Kidney (tissue), 14 donors: ENCODE measurements around the gene TRPM3. TPM values are rescaled to one million over a fixed set of nuclear protein-coding genes. Genes with fewer than 3 reads are reported as not detected.

Experiments used
- DNase-seq, 5 donors: peaks; one replicate each; pipeline ENCODE4 v3.0.0-alpha.2; 2013 to 2020
- FAIRE-seq: peaks from 2 replicates; lab custom pipeline; 2012; peaks lifted over from hg19 to GRCh38; lab: Jason Lieb, UNC
- H3K27ac ChIP-seq, 2 donors: one replicate each; pipeline ENCODE4 v1.7.0; 2013; ENCODE audit warnings: low read depth in 2 of 2, low read length in 2 of 2, inconsistent platforms in 1 of 2
- H3K27me3 ChIP-seq: one replicate; pipeline ENCODE4 v1.7.1; 2013; ENCODE audit warnings: low read length, inconsistent platforms; ENCODE audit not compliant: control insufficient read depth, insufficient read depth
- H3K36me3 ChIP-seq, 3 donors: one replicate each; pipeline versions ENCODE4 v1.7.0 to v1.7.1; 2013; ENCODE audit warnings: low read length in 3 of 3, control low read depth in 1 of 3, inconsistent platforms in 1 of 3; ENCODE audit not compliant: insufficient read depth in 3 of 3, control insufficient read depth in 2 of 3
- H3K4me1 ChIP-seq, 3 donors: one replicate each; pipeline versions ENCODE4 v1.7.0 to v1.7.1; 2013; ENCODE audit warnings: low read length in 3 of 3, inconsistent platforms in 1 of 3, low read depth in 1 of 3; ENCODE audit not compliant: control insufficient read depth in 2 of 3, insufficient read depth in 2 of 3
- H3K4me3 ChIP-seq, 3 donors: one replicate each; pipeline versions ENCODE4 v1.7.0 to v1.8.1; 2013; ENCODE audit warnings: low read length in 3 of 3, control low read depth in 1 of 3, inconsistent platforms in 1 of 3
- H3K9ac ChIP-seq, 3 donors: one replicate each; pipeline versions ENCODE4 v1.7.0 to v1.7.1; 2013; ENCODE audit warnings: low read length in 3 of 3, control low read depth in 1 of 3, inconsistent platforms in 1 of 3
- H3K9me3 ChIP-seq, 3 donors: one replicate each; pipeline versions ENCODE4 v1.7.0 to v1.7.1; 2013; ENCODE audit warnings: low read length in 3 of 3, control low read depth in 1 of 3, inconsistent platforms in 1 of 3; ENCODE audit not compliant: control insufficient read depth in 2 of 3, insufficient read depth in 1 of 3
- intact Hi-C: fragments of 100-400 bp; cut with DNase I; formaldehyde crosslinking; loops from one replicate; pipeline ENCODE4 v1.11.1; 2022
- polyA plus RNA-seq: library from polyadenylated mRNA; stranded (reverse); fragments of 350-450 nt; fragmentation: Illumina TruSeq; extraction: RNeasy Lipid Tissue Mini Kit (QIAGEN cat#74804); gene quantifications from one replicate; pipeline ENCODE4 v1.2.3, GENCODE V29; 2014; ENCODE audit warnings: low read depth, low replicate concordance; ENCODE audit not compliant: insufficient read depth
- total RNA-seq: library from RNA; stranded (reverse); fragmentation: NEBNext Ultra II Directional; extraction: Animal tissue kit (Norgen Biotek cat#: 25700); gene quantifications from one replicate; pipeline ENCODE4 v1.2.1, GENCODE V29; 2021
- TF ChIP-seq, protein P1 (sequence below): IDR thresholded peaks from 3 replicates; pipeline ENCODE4 v1.5.1; 2012; ENCODE audit warnings: mild to moderate bottlenecking, moderate library complexity, borderline replicate concordance; ENCODE audit not compliant: insufficient read depth; ENCODE audit errors: extremely low read depth
- donor health status: control.
- donor health status: control.
- donor health status: control.
- donor health status: control.
- donor health status: control.
- donor health status: DM: yes; HTN: yes; CAD: no.
- donor health status: Normal renal cell carcinoma (clear cell type).

The TRPM3 gene
- total and polyA plus RNA-seq, 2 donors from 2014 or later = 8.8 to 11.4 TPM

DNA sequence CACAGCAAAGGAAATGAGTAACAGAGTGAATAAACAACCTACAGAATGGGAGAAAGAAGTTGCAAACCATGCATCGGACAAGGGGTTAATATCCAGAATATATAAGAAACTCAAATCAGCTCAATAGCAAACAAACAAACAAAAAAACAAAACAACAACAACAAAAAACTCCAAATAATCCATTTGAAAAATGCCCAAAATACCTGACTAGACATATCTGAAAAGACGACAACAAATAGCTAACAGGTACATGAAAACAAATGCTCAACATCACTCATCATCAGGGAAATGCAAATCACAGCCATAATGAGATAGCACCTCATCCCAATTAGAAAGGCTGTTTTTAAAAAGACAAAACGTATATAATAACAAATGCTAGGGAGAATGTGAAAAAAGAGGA lies 111.2 kb downstream of the TRPM3 start:
- intact Hi-C loops = no loop called here
- TF ChIP-seq, protein P1, sequence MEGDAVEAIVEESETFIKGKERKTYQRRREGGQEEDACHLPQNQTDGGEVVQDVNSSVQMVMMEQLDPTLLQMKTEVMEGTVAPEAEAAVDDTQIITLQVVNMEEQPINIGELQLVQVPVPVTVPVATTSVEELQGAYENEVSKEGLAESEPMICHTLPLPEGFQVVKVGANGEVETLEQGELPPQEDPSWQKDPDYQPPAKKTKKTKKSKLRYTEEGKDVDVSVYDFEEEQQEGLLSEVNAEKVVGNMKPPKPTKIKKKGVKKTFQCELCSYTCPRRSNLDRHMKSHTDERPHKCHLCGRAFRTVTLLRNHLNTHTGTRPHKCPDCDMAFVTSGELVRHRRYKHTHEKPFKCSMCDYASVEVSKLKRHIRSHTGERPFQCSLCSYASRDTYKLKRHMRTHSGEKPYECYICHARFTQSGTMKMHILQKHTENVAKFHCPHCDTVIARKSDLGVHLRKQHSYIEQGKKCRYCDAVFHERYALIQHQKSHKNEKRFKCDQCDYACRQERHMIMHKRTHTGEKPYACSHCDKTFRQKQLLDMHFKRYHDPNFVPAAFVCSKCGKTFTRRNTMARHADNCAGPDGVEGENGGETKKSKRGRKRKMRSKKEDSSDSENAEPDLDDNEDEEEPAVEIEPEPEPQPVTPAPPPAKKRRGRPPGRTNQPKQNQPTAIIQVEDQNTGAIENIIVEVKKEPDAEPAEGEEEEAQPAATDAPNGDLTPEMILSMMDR = no peak
- no peak for DNase-seq
- Histone ChIP-seq H3K4me1 (no peaks in the 10 kb centered on the region), H3K4me3 (no peak overlapping the region), H3K9ac (no peak overlapping the region), H3K36me3 (no peaks in the 10 kb centered on the region), H3K9me3 (peaks cover 0 to 4% (median 2%) of the 10 kb centered on the region in 3 donors), H3K27ac (no peak overlapping the region), H3K27me3 (no peaks in the 10 kb centered on the region)
- no peak for FAIRE-seq

DNA sequence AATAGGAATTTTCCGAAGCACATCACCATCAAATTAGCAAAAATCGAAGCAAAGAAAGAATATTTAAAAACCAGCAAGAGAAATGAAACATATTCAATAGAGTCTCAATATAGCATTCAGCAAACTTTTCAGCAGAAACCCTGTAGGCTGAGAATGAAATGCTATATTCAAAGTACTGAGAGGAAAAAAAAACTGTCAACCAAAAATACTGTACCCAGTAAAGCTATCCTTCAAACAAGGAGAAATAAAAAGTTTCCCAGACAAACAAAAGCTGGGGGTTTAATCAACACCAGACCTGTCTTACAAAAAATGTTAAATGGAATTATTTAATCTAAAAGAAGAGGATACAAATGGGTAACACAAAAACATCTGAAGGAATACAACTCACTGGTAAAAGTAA lies 116.0 kb downstream of the TRPM3 start:
- H3K4me3 ChIP-seq = no peak overlapping the region
- H3K4me1 ChIP-seq = no peaks in the 10 kb centered on the region
- intact Hi-C loops = no loop called here
- DNase-seq (no peak), FAIRE-seq (no peak)
- H3K27ac ChIP-seq = no peak overlapping the region
- H3K9me3 ChIP-seq = peaks cover 0 to 9% (median 3%) of the 10 kb centered on the region in 3 donors
- H3K36me3 ChIP-seq = no peaks in the 10 kb centered on the region
- no peaks in the 10 kb centered on the region for H3K27me3 ChIP-seq
- TF ChIP-seq, protein P1 = no peak
- no peak overlapping the region for H3K9ac ChIP-seq

DNA sequence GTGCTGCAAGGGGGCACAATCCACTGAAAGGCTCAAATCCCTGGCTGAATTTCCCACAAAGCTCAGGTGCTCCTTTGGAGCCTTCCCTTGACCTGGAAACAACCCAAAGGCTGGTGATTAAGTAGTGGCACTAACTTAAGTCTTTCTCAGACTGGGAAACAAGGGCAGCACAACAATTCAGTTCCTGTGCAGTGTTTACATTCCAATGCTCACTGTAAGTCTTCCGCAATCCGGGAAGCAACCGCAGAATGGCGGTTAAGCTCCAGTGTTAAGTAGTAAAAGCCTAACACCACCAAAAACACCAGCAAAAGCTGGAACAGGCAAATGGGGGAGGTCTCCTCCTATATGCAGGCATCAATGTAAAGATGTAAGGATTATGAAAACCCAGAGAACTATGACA lies 117.2 kb downstream of the TRPM3 start:
- no peaks in the 10 kb centered on the region for H3K36me3 ChIP-seq
- no peak overlapping the region for H3K27ac ChIP-seq
- FAIRE-seq (no peak), DNase-seq (no peak)
- TF ChIP-seq, protein P1 = no peak
- H3K9me3 ChIP-seq = peaks cover 0 to 9% (median 3%) of the 10 kb centered on the region in 3 donors
- H3K27me3 ChIP-seq = no peaks in the 10 kb centered on the region
- H3K4me3 ChIP-seq = no peak overlapping the region
- intact Hi-C loops = no loop called here
- H3K9ac ChIP-seq = no peak overlapping the region
- no peaks in the 10 kb centered on the region for H3K4me1 ChIP-seq

DNA sequence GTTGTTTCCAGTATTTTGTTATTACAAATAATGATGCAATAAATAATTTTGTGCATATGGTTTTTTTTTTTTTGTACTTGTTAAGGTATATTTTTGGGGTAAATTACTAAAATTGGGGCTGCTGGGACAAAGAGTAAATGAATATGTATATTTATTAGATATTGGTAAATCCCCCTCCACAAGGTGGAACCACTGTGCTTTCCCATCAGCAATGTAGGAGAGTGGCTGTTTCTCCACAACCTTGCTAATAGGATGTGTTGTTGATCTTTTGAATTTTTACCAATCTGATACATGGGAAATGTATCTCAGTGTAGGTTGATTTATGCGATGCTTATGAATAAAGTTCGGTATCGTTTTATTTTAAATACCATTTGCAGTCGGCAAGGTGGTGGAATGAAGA lies 118.1 kb downstream of the TRPM3 start:
- TF ChIP-seq, protein P1 = no peak
- intact Hi-C loops = no loop called here
- no peaks in the 10 kb centered on the region for H3K4me1 ChIP-seq
- H3K4me3 ChIP-seq = no peak overlapping the region
- DNase-seq (no peak), FAIRE-seq (no peak)
- no peak overlapping the region for H3K9ac ChIP-seq
- no peak overlapping the region for H3K27ac ChIP-seq
- no peaks in the 10 kb centered on the region for H3K27me3 ChIP-seq
- H3K9me3 ChIP-seq = peaks cover 0 to 9% (median 3%) of the 10 kb centered on the region in 3 donors
- H3K36me3 ChIP-seq = no peaks in the 10 kb centered on the region
